Activated CD4-positive, alpha-beta T cell treated with anti-CD3 and anti-CD28 coated beads, Interleukin-2, amount 10 ng/mL, durations not matched to agents 7 days and 5 days (primary cell): ENCODE data around the gene RALGAPA2. TPM values are rescaled to one million over a fixed set of nuclear protein-coding genes. Genes with fewer than 3 reads are reported as not detected.

ENCODE experiments used
- CTCF ChIA-PET: fragments of 350-600 bp; sonication (Branson Sonifier 250); formaldehyde crosslinking; loops from one replicate; lab custom pipeline; 2021; ENCODE audit warnings: antibody characterized with exemption; lab: Charles Lee
- POLR2A ChIA-PET: fragments of 350-600 bp; sonication (Branson Sonifier 250); formaldehyde crosslinking; loops from one replicate; lab custom pipeline; 2021; ENCODE audit warnings: antibody characterized with exemption; lab: Charles Lee
- DNase-seq: peaks from one replicate; pipeline ENCODE4 v3.0.0-alpha.2; 2020
- H3K27ac Mint-ChIP-seq: one replicate; pipeline ENCODE4 v1.8.0; 2021; ENCODE audit warnings: mild to moderate bottlenecking, moderate library complexity, mixed read lengths
- H3K27me3 Mint-ChIP-seq: one replicate; pipeline ENCODE4 v1.8.0; 2021; ENCODE audit warnings: mixed read lengths
- H3K36me3 Mint-ChIP-seq: one replicate; pipeline ENCODE4 v1.8.0; 2021; ENCODE audit warnings: low read depth, mixed read lengths
- H3K4me1 Mint-ChIP-seq: one replicate; pipeline ENCODE4 v1.8.0; 2021; ENCODE audit warnings: mixed read lengths
- H3K4me3 Mint-ChIP-seq: one replicate; pipeline ENCODE4 v1.8.0; 2021; ENCODE audit warnings: mild to moderate bottlenecking, moderate library complexity, mixed read lengths
- H3K9me3 Mint-ChIP-seq: one replicate; pipeline ENCODE4 v1.8.0; 2021; ENCODE audit warnings: mixed read lengths
- total RNA-seq, 2 experiments: library from RNA; stranded (reverse); gene quantifications; one replicate each; pipeline ENCODE4 v1.2.3, GENCODE V29; 2021

RALGAPA2 gene
- total RNA-seq, 2 experiments from 2014 or later: 26.4 to 31.7 TPM

DNA sequence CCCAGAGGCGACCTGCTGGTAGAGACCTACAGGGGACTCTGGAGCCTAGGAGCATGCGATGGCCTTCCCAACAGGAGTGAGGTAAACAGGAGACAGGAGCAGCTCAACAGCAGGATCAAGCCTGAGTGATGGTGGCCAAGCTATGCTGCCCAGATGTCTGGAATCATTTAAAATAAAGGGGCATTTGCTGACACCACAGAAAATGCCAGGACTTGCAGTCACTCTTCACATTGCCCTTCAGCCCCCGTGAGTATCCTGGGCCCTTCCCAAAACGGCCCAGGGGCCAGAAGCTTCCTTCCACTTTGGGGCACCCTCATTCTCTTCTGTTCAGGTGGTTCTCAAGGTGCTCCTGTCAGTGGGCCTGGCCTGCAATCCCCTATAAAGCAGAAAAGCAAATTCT is 321.3 kb downstream of the RALGAPA2 start:
- Mint-ChIP-seq H3K4me3 (no peak overlapping the region), H3K9me3 (no peaks in the 10 kb centered on the region), H3K27me3 (no peaks in the 10 kb centered on the region), H3K4me1 (no peaks in the 10 kb centered on the region), H3K36me3 (no peaks in the 10 kb centered on the region), H3K27ac (no peak overlapping the region)
- ChIA-PET POLR2A (no interaction called here), CTCF (no interaction called here)
- no peak for DNase-seq

DNA sequence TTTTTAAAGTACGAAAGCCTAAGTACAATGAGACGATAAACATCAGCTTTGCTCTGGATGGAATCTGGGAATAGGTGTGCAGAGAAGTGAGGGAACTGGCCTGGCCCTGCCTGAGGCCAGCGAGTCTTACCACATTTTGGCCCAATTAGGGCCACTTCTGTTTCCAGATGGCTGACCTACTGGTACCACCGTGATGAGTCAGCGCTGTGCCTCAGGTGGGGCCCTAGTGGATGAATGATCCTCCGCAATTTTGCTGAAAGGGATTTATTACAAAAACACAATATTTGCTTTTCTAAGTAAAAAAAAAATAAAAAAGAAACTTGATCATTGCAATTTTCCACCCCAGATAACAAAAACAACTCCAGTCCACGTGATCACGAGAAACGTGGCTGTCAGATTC is 322.1 kb downstream of the RALGAPA2 start:
- ChIA-PET CTCF (no interaction called here), POLR2A (no interaction called here)
- no peaks in the 10 kb centered on the region for H3K27me3 Mint-ChIP-seq
- H3K36me3 Mint-ChIP-seq: no peaks in the 10 kb centered on the region
- no peak overlapping the region for H3K27ac Mint-ChIP-seq
- no peak overlapping the region for H3K4me3 Mint-ChIP-seq
- H3K4me1 Mint-ChIP-seq: no peaks in the 10 kb centered on the region
- DNase-seq: no peak
- no peaks in the 10 kb centered on the region for H3K9me3 Mint-ChIP-seq

DNA sequence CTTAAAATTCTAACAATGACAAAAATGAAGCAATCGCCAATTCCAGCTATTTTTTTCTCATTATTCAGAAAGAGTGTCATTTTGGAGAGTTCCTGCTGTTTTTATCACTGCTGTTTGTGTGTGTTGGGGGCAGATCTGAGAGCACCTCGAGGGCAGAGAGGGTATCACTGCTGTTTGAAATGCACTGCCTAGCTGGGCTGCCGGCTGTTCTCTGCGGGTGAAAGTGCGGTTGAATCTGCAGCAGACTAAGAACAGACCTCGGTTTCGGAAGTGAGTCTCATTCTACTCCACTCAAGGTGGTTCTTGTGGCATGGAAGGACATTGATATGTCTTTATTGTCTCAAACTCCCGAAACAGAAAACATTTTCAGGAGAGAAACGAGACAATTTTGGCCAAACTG is 326.3 kb downstream of the RALGAPA2 start:
- peaks cover under 1% of the 10 kb centered on the region for H3K9me3 Mint-ChIP-seq
- DNase-seq: no peak
- H3K4me3 Mint-ChIP-seq: no peak overlapping the region
- POLR2A ChIA-PET: no interaction called here
- no peaks in the 10 kb centered on the region for H3K4me1 Mint-ChIP-seq
- H3K27me3 Mint-ChIP-seq: no peaks in the 10 kb centered on the region
- CTCF ChIA-PET: no interaction called here
- H3K27ac Mint-ChIP-seq: no peak overlapping the region
- H3K36me3 Mint-ChIP-seq: no peaks in the 10 kb centered on the region

DNA sequence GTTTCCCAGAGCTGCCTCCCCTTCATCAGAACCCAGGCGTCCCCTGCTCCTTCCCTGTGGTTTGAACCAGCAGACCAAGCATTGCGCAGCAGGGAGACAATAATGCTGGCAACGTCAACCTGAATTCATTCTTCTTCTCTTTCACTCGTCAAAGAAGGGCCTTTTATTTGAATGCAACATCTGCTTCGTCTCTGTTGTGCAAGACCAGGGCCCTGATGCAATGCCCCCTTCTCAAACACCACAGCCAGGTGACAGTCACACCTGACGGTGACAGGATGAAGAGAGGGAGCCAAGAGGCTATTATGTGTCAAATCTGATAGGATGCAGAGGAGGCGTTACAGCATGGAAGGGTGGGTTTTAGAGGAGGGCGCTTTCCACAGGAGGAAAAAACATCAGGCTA is 336.6 kb downstream of the RALGAPA2 start:
- no peaks in the 10 kb centered on the region for H3K4me1 Mint-ChIP-seq

DNA sequence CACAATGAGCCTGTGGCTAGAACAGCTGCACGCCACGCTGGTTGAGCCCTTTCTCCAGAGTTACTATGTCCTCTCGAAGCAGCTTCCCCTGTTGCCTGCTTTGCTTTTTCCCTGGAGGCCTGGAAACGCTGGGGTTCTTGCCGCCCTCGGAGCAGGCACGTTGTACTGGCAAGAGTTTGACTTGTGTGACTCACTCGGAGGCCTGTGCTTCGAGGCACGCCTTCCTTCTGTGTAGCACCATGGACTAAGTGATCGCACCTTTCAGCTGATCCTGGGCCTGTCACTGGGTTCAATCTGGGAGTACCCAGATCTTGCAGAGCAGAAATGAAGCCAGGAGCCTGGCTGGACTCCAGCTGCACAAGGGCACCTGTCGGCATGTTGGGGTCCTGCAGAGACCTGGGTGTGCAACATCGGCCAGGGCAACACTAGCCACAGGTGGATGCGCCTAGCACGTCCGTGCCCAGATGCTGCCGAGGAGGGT is 339.3 kb downstream of the RALGAPA2 start:
- no peak for DNase-seq
- H3K27me3 Mint-ChIP-seq: peaks cover 56% of the 10 kb centered on the region
- H3K4me3 Mint-ChIP-seq: no peak overlapping the region
- no peaks in the 10 kb centered on the region for H3K36me3 Mint-ChIP-seq
- peaks cover 4% of the 10 kb centered on the region for H3K4me1 Mint-ChIP-seq
- H3K27ac Mint-ChIP-seq: no peak overlapping the region
- ChIA-PET POLR2A (no interaction called here), CTCF (no interaction called here)
- H3K9me3 Mint-ChIP-seq: no peaks in the 10 kb centered on the region

More for the DNA sequence above, 336.6 kb downstream of the RALGAPA2 start:
- no peak overlapping the region for H3K4me3 Mint-ChIP-seq
- CTCF ChIA-PET: no interaction called here
- H3K36me3 Mint-ChIP-seq: peaks cover under 1% of the 10 kb centered on the region
- H3K9me3 Mint-ChIP-seq: peaks cover 1% of the 10 kb centered on the region
- DNase-seq: no peak
- POLR2A ChIA-PET: no interaction called here
- H3K27ac Mint-ChIP-seq: no peak overlapping the region
- peaks cover 44% of the 10 kb centered on the region for H3K27me3 Mint-ChIP-seq

DNA sequence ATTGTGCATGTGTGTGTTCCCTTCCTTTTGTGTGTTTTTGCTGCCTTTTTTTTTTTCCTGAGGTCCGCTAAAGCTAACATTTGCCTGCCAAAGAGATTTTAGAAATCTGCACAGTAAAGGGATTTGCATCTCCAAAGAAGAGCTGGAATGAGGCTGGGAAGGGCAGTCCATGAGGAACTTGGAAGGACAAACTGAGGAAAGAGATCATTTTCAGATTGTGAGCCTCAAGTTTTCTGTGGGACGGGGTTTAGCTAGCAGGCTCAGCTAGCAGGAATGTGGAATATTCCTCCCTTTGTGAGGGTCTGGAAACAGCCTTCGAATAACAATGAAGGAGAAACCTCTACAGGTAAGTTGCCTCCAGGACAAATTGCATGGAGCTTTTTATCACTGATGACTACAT is 340.8 kb downstream of the RALGAPA2 start:
- DNase-seq: no peak
- Mint-ChIP-seq H3K36me3 (no peaks in the 10 kb centered on the region), H3K27ac (no peak overlapping the region), H3K27me3 (peaks cover 61% of the 10 kb centered on the region), H3K4me3 (no peak overlapping the region), H3K9me3 (no peaks in the 10 kb centered on the region), H3K4me1 (peaks cover 6% of the 10 kb centered on the region)
- POLR2A ChIA-PET: interaction anchor here (0.7 kb wide), 1 partner anchor 1139 kb away, joined by 3 read pairs; no protein-coding TSS in a partner anchor
- CTCF ChIA-PET: interaction anchor here (0.9 to 1.4 kb wide), 2 partner anchors 44 to 61 kb away, joined by 3 to 4 read pairs; no protein-coding TSS in a partner anchor

DNA sequence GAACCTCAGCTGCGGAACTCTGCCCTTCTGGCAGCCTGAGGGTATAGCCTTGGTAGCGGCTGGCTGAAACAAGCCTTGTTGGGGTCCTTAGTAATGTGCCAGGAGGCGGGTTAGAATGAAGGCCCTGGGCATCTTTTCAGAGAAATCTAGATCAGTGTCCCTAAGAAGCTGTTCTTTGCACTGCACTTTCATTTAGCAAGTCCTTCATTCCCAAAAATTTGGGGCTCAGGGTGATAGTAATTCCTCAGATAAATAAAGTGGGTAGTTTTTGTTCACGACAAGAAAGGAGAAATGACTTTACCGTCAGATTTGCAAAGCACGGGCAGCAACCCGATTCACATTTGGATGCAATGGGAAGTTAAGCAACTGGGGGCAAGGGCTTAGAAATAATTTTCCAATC is 341.4 kb downstream of the RALGAPA2 start:
- H3K36me3 Mint-ChIP-seq: no peaks in the 10 kb centered on the region
- CTCF ChIA-PET: interaction anchor here (1.4 kb wide), 1 partner anchor 45 kb away, joined by 3 read pairs; no protein-coding TSS in a partner anchor
- no peak overlapping the region for H3K4me3 Mint-ChIP-seq
- H3K9me3 Mint-ChIP-seq: no peaks in the 10 kb centered on the region
- POLR2A ChIA-PET: interaction anchor here (0.7 kb wide), 1 partner anchor 1140 kb away, joined by 3 read pairs; no protein-coding TSS in a partner anchor
- peaks cover 65% of the 10 kb centered on the region for H3K27me3 Mint-ChIP-seq
- peaks cover 7% of the 10 kb centered on the region for H3K4me1 Mint-ChIP-seq
- H3K27ac Mint-ChIP-seq: no peak overlapping the region
- no peak for DNase-seq

DNA sequence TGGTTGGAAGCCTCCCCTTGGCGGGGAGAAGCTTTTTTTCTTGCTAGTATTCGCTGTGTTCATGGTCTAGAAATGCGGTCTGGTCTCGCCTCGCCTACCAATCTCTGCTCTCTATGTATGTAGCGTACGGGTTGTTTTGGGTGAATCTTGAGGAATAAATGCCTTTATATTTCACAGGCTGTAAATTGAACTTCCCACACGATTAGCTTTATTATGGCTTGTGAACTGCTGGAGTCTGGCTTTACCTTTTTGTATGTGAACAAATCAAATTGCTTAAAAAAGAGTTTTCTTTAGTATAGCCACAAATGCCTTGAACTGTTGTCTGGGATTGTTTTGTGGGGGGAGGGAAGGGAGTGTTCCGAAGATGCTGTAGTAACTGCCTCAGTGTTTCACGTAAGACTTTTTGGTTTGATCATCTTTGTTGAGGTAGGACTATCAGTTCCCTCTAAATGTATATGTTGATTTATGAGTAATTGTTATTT is 342.3 kb downstream of the RALGAPA2 start:
- H3K9me3 Mint-ChIP-seq: no peaks in the 10 kb centered on the region
- H3K4me1 Mint-ChIP-seq: peaks cover 9% of the 10 kb centered on the region
- H3K36me3 Mint-ChIP-seq: no peaks in the 10 kb centered on the region
- peak overlapping the region; percentile 58 for H3K27ac Mint-ChIP-seq
- ChIA-PET CTCF (no interaction called here), POLR2A (no interaction called here)
- H3K4me3 Mint-ChIP-seq: peak overlapping the region; percentile 62
- DNase-seq: no peak
- H3K27me3 Mint-ChIP-seq: peaks cover 70% of the 10 kb centered on the region

DNA sequence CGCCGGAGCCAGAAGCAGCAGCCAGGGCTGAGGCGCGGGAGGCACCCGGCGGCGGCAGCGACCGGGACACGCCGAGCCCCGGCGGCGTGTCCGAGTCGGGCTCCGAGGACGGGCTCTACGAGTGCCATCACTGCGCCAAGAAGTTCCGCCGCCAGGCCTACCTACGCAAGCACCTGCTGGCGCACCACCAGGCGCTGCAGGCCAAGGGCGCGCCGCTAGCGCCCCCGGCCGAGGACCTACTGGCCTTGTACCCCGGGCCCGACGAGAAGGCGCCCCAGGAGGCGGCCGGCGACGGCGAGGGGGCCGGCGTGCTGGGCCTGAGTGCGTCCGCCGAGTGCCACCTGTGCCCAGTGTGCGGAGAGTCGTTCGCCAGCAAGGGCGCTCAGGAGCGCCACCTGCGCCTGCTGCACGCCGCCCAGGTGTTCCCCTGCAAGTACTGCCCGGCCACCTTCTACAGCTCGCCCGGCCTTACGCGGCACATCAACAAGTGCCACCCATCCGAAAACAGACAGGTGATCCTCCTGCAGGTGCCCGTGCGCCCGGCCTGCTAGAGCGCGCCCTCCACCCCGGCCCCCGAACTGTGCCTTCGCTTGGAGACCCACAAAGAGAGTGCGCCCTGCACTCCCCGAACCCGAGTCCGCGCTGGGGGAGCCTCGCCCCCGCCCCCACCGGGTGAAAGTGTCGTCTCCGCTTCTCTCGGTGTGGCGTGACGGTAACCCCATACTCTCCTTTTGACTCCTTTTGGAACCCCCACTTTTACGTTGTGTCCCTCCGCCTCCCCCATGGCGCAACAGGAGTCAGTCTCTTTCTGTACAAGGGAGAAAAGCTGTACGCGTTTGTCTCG is 343.0 kb downstream of the RALGAPA2 start:
- CTCF ChIA-PET: no interaction called here
- H3K4me1 Mint-ChIP-seq: peaks cover 9% of the 10 kb centered on the region
- peak overlapping the region; percentile 62 for H3K4me3 Mint-ChIP-seq
- H3K36me3 Mint-ChIP-seq: no peaks in the 10 kb centered on the region
- peak overlapping the region; percentile 58 for H3K27ac Mint-ChIP-seq
- POLR2A ChIA-PET: no interaction called here
- DNase-seq: no peak
- H3K9me3 Mint-ChIP-seq: no peaks in the 10 kb centered on the region
- H3K27me3 Mint-ChIP-seq: peaks cover 70% of the 10 kb centered on the region

DNA sequence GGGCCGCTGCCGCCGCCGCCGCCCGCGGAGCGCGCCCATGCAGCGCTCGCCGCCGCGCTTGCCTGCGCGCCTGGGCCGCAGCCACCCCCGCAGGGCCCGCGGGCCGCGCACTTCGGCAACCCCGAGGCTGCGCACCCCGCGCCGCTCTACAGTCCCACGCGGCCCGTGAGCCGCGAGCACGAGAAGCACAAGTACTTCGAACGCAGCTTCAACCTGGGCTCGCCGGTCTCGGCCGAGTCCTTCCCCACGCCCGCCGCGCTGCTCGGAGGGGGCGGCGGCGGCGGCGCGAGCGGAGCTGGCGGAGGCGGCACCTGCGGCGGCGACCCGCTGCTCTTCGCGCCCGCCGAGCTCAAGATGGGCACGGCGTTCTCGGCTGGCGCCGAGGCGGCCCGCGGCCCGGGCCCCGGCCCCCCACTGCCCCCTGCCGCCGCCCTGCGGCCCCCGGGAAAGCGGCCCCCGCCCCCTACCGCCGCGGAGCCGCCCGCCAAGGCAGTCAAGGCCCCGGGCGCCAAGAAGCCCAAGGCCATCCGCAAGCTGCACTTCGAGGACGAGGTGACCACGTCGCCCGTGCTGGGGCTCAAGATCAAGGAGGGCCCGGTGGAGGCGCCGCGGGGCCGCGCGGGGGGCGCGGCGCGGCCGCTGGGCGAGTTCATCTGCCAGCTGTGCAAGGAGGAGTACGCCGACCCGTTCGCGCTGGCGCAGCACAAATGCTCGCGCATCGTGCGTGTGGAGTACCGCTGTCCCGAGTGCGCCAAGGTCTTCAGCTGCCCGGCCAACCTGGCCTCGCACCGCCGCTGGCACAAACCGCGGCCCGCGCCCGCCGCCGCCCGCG is 343.8 kb downstream of the RALGAPA2 start:
- Mint-ChIP-seq H3K4me3 (no peak overlapping the region), H3K4me1 (peaks cover 13% of the 10 kb centered on the region), H3K36me3 (no peaks in the 10 kb centered on the region), H3K27me3 (peaks cover 67% of the 10 kb centered on the region), H3K27ac (no peak overlapping the region), H3K9me3 (no peaks in the 10 kb centered on the region)
- POLR2A ChIA-PET: no interaction called here
- CTCF ChIA-PET: interaction anchor here (0.6 kb wide), 1 partner anchor 83 kb away, joined by 3 read pairs; no protein-coding TSS in a partner anchor
- DNase-seq: no peak

DNA sequence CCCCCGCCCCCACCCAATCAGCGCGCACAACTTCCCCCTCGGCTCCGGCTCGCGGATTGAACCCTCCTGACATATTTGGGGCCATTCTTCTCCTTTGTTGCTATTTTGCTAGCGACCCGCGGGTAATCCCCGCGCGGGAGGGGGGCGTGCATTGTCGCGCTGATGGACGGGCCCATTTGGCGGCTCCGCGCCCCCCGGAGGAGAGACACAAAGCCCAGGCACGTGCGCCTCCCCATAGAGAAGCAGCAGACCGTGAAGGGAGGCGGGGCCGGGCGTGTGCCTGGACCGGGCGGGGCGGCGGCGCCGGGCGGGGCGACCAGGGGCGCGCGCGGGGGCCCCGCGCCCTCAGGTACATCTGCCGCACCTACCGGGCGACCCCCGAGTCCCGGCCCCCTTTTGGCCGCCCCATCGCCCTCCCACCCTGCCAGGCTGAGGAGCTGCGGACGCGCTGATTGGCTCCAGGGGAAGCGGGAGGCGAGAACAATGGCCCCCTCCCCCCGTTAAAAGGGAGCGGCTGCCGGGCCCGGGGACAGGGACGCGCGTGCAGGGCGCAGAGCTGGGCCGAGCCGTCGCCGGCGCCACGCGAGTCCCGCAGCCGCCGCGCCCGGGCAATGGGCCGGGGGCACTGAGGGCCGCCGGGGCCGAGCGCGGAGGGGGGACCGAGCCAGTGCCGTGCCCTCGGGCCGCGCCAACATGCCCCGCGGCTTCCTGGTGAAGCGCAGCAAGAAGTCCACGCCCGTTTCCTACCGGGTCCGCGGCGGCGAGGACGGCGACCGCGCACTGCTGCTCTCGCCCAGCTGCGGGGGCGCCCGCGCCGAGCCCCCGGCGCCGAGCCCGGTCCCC is 344.6 kb downstream of the RALGAPA2 start, which contains the start of gene INSM1:
Gene INSM1 (plus strand): TSS at position 530 of the 843 bp plus-strand sequence. CDS start 164 bp downstream, at position 694.
- DNase-seq: no peak
- H3K27ac Mint-ChIP-seq: no peak within 1 kb of the TSS
- POLR2A ChIA-PET: no interaction called here

More for the DNA sequence above, 344.6 kb downstream of the RALGAPA2 start, which contains the start of gene INSM1:
- CTCF ChIA-PET: no interaction called here
- Mint-ChIP-seq H3K4me3 (peak within 1 kb of the TSS; percentile 32), H3K9me3 (no peaks in the 10 kb centered on the region), H3K36me3 (no peaks in the 10 kb centered on the region), H3K4me1 (peaks cover 15% of the 10 kb centered on the region), H3K27me3 (peaks cover 67% of the 10 kb centered on the region)
